Vagina (tissue), 2 donors: Measurements from ENCODE around the gene TSPYL1.

Experiments
- CTCF ChIP-seq, 3 experiments: fragments of 450-650 bp in 2 of 3; fragments of 200-600 bp in 1 of 3; sonication (generic) in 1 of 3; IDR thresholded peaks; one replicate each; pipeline ENCODE4 v1.5.1; 2017 to 2019; ENCODE audit warnings: antibody characterized with exemption in 3 of 3, mild to moderate bottlenecking in 2 of 3, moderate library complexity in 2 of 3
- POLR2A ChIP-seq, 2 donors: fragments of 450-650 bp; IDR thresholded peaks; one replicate each; pipeline ENCODE4 v1.6.1; 2017; ENCODE audit warnings: antibody characterized with exemption in 2 of 2, mild to moderate bottlenecking in 2 of 2, moderate library complexity in 2 of 2

DNA sequence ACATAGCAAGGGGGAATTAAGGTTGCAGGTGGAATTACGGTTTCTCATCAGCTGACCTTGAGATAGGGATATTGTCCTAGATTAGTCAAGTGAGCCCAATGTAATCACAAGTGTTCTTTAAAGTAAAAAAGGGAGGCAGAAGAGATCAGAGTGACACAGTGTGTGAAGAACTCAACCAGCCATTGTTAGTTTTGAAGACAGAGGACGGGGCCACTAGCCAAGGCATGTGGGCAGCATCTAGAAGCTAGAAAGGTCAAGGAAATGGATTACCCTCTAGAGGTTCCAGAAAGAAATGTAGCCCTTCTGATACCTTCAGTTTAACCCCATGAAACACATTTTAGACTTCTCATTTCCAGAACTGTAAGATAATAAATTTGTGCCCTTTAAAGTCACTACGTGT, 18.5 kb upstream of the TSPYL1 start:
- TF ChIP-seq CTCF (IDR thresholded peaks at IDR 0.05) (no peak), POLR2A (IDR thresholded peaks at IDR 0.05) (no peak)
